ENCODE results near the gene GRID1. TPM values are rescaled to one million over a fixed set of nuclear protein-coding genes. Genes with fewer than 3 reads are reported as not detected.

The GRID1 gene
- total RNA-seq, 1 donor from 2014 or later, result 1.4 TPM

DNA sequence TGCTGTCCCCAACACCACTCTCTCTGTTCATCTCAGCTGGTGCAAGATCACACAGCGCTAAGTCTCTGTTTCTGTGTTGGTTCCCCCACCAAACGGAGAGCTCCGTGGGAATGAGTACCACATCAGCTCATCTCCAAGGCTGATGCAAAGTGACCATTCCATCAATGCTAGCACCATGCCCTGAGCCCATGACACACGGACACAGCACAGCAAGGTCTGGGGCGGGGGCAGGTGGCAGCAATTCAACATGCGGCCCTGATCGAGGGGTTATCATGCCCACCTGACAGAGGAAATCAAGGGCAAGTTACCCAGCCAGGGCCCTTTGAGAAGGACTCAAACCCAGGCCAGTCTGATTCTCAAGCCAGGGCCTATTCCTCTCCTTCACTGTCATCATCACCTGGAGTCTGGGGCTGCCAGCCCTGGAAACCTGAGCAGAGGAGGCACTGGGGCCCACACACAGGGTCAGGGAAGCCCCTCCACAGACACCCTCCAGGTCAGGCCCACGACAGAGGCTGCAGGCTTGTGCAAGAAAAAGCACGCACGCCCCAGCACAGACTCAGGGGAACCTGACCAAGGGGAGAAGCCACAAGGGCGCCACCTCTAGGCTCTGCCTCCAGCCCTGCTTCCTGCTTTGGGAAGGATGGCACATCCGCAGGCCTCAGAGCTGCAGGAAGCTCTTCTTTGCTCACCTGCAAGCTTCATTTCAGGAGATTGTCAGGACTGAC lies 74.8 kb downstream of the GRID1 start:
- no peak for DNase-seq

DNA sequence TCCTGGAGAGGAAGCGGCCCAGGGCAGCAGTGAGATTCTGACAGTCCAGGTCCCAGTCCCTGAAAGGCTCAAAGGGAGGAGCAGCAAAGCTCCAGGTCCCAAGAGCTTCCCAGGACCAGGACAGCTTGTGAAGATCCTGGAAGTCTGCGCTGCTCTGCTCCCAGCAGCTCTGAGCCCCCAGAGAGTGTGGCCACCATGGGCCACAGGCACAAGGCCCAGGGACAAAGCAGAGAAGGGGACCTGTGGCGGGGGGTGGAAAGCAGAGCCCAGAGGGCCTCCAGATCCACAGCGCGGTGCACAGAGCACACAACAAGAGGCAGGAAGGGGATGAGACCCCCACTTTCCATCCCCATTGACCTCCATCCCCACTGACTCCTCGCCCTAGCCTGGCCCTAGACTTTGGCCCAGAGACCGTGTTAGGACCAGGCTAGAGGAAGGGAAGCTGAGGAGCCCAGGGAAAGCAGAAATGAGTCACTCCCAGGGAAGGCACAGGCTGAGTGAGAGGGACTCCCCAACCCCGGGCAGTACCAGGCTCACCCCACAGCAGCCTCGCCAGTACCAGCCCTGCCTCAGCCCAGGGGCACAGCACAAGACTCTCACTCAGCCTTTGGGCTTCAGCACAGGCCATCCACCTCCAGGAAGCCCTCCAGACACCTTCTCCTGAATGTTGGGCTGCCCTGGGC lies 75.5 kb downstream of the GRID1 start:
- no peak for DNase-seq

DNA sequence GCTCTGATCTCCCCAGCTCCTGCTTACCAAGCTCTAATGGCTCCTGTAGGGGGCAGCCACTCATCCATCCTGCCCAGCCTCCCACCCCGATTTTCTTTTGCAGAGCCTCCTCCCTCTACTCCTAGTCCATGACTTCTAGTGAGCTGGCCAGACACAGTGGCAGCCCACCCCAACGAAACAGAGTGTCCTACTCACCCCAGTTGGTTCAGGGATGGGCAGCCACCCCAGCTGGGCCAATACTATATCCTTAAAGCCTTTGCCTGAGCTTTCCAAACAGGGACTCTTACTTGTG lies 77.1 kb downstream of the GRID1 start:
- no peak for DNase-seq

DNA sequence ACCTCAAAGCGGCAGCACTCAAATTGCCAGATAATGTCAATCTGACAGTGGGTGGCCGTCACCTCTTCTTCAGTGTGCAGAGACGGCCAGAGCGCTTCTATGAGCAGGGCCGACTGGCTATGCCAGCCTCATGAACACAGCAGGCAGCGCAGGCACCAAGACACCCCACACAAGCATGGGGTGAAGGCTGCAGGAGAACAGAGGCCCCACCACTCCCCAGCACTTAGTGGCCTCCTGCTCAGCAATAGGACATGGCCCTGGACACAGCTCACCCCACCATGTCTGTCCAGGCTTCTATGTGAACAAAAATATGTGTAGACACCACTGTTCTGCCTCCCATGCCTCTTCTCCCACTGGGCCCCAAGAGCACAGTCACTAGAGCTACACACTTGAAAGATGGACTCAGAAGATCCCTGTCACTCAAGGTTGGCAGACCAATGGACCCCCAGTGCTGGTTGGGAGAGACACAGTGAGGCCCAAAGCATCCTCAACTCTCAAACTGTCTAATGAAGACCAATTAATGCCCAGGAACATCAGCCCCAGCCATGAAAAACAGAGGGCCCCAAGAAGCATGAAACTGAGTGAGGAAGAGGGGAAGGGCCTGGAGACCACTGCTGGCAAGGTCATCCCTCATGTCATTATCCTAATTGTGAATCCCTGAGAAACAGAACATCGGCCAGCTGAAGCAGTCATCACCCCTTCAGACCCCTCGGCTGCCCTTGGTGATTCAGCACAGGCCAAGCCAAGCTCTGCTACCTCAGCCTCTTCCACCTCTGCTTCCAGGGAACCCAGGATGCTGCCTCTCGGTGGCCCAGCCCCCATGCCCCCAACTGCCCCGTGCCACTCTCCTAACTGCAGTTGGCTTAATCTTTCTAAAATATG lies 77.7 kb downstream of the GRID1 start:
- DNase-seq, result no peak

DNA sequence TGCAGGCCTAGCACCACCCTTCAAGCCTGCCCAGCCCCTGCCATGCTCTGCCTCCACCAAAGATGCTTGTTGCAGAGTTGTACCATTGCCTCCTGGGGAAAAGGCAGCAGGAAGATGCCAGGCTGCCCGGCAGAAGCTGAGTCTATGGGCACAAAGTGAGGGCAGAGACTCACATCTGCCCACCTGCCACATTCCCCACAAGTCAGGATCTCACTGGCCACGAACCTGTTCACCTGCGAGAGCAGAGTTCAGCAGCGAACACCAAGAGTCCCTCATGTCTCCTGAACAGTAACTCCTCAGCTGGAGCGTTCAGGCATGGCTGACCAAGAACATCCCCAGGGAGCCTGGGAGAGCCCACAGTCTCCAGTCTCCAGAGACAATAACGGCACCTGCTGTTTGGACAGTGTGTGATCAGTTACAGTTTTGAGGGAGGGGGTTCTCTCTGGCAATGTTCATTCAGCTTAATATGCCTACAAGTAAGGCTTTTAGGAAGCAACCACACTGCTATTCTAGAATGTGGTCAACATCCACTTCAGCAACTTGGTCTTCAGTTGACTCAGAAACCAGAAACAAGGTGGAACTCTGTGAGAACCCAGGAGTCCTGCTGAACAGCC lies 78.5 kb downstream of the GRID1 start:
- DNase-seq, result no peak

DNA sequence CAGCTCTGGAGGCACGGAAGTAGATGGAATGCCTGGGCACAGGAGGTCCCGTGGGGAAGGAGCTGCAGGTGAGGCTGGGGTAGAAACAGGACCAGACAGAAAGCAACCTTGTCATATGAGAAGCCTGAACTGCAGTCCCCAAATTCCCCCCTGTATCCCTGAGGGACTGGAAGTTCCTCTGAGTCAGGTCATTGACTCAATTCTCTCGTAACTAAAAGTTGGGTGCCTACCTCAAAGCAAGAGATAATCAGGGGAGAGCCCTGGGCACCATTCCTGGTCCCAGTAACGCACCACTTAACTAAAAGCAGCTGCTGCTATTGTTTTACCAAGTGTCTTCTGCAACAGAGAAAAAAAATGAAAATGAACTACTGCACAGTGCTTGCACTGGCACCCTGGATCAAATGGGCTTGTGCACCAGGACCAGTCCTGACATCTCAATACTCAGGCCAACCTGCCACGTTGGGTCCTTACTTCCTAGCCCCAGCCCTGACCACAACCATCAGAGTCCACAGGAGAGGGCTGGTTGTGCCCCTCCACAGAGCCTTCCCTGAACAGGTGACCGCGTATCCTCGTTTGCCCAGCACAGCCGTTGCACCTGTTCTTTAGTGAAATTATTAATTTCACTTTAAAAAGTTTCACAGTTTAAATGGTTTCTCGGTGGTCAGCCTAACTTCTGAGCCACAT lies 79.3 kb downstream of the GRID1 start:
- no peak for DNase-seq

- DNase-seq, result no peak
Observed at GRCh38 chr10:86286236-86287109, 80.1 kb downstream of the GRID1 start.

DNA sequence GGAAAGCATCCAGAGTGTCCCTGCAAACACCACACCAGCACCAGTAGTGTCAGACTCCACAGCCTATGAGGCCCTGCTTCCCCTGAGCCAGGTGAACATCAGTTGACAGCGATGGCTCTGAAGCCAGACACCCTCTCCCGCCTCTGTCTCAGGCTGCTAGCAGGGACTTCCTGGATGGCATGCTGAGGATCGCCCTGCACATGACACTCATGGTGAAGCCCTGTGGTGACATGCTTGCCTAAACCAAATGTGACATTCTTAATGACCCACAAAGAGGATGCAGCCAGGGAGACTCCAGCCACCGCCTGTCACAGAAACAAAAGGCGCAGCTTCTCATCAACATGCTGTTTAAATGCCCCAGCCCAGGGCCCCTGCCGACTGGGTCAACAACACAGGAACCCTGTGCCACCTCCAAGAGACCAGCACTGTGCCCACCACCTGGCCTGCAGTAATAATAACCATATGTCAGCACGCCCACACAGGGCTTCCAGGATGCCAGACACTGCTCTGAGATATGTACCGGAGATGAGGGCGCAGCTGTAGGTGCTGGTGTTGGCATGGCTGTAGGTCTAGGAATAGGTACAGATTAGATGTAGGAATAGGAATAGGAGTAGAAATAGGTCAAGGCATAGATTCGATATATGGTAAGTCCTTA lies 81.3 kb downstream of the GRID1 start:
- DNase-seq, result no peak

GRCh38 chr10:86284355-86285105 lies 82.1 kb downstream of the GRID1 start:
- no peak for DNase-seq

DNA sequence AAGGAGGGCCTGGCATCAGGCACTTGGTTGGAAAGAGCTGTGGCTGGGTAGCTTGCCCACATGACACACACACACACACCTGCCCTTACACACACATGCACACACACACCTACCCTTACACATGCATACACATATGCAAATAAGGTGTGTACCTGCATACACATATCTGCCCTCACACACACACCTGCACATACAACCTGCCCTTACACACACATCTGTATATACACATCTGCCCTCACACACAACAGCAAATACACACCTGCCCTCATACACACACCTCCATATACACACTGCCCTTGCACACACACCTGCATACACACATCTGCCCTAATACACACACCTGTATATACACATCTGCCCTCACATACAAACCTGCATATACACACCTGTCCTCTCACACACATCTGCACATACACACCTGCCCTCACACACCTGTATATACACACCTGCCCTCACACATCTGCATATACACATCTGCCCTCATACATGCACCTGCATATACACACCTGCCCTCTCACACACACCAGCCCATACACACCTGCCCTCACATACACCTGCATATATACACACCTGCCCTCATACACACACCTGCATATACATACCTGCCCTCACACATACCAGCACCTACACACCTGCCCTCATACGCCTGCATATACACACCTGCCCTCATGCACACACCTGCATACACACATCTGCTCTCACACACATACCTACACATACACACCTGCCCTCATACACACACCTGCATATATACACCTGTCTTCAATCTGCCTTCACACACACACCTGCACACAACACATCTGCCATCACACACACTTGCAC lies 82.9 kb downstream of the GRID1 start:
- no peak for DNase-seq

DNA sequence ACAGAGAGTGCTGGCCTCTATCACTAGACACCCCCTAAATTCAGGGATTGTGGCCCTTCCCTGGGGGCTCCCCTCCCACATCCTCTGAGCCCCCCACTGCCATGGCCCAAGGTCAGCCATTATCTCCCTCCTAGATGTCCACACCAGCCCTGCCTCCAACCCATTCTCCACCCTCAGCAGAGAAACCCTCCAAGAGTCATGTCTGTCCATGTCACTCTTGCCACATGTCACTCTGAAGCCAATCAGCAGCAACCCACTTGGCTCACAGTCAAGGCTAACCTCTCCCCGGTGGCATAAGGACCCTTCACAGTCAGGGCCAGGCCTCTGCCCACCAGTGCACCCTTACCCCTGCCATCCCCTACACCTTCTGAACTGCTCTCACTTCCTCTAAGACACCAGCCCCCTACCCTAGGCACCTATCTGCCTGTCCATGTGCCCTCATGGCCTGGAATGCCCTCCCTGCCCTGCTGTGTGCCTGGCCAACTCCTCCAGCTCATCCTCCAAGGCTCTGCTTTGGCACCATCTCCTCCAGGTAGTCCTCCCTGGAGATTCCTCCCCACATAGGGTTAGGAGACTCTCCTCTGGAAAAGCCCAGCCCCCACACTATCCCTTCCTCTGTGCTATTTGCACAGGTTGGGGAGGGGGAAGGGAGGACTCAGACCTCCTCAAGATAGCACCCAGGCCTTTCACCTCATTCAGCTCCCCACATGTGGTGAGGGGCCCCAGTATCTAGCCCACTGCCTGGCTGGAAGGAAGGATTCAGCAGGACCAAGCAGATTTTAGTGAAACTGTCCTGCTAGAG lies 83.7 kb downstream of the GRID1 start:
- no peak for DNase-seq

GRCh38 chr10:86281396-86281795 lies 85.2 kb downstream of the GRID1 start:
- DNase-seq, result no peak

GRCh38 chr10:86269332-86269731 lies 97.3 kb downstream of the GRID1 start:
- DNase-seq, result no peak

GRCh38 chr10:86267286-86268195 lies 99.1 kb downstream of the GRID1 start:
- no peak for DNase-seq

DNA sequence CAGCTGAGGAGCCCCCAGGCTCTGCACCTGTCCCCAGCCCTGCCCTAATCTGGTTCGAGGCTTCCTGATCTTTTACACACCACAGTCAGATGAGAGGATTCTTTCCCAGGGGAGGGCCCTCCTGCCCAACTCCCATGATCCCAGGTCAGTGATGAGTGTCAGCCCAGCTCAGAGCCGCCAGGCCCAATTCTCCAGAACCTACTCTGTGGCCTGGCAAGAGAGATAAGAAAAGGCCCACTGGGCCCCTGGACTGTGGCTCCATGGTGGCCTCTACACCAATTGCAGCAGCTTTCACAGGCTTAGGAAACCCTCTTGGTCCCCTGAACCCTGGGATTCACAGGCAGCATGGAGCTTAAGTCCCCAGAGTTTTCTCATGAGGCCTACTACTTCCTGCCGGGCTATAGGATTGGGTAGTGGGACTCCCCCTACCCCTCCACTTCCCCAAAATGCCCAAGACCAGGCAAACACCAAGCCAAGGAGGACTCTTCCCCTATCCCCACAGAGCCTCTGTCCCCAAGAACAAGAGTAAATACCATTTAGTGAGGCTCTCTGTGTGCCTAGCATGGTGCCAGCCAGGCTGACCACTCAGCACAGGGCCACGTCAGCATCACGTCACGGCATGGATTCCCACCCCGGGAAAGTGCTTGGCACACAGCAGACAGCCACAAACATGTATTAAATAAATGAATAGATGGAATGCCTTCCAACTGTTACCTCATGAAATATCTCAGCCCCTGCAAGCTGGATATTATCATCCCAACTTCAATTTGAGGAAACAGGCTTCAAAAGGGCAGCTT lies 100.0 kb downstream of the GRID1 start:
- no peak for DNase-seq

DNA sequence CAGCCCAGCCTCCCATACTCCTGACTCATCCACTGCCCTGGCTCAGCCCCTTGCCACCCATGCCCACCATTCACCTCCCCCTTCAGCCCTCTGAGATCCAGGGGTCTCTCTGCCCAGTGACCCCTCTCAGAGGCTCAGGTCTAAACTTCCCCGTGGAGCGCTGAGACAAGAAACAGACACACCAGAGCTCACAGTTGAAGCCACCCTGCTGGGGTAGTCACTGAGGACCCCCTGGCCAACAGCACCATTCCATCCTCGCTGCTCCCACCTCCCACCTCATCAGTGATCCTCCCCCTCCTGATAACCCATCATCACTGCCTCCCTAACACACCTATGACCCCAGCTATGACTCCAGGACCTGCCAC lies 100.7 kb downstream of the GRID1 start:
- DNase-seq, result no peak
